A673 (cell line): ENCODE data around the gene SLC66A2. TPM values are rescaled to one million over a fixed set of nuclear protein-coding genes. Genes with fewer than 3 reads are reported as not detected.
A peak's percentile ranks its signal among the peaks of the same experiment; 100 is the strongest.
"Not testable (repeated sequence)": the region's sequence is repeated elsewhere in the genome, so short reads cannot be mapped to it uniquely, and the experiment has no call there.

Experiments used
- Bru-seq: library from RNA; stranded (reverse); fragments of 400-500 nt; gene quantifications from one replicate; lab custom pipeline; 2021; lab: Mats Ljungman, UMichigan
- BruChase-seq, 2 experiments: library from RNA; stranded (reverse); fragments of 400-500 nt; gene quantifications; one replicate each; lab custom pipeline; 2021; lab: Mats Ljungman, UMichigan
- BruUV-seq: library from RNA; stranded (reverse); fragments of 400-500 nt; replicated peaks from 2 replicates; lab custom pipeline; 2021; lab: Mats Ljungman, UMichigan
- CTCF ChIA-PET: fragments of 300-600 bp; sonication (Branson Sonifier 250); formaldehyde crosslinking; loops from one replicate; lab custom pipeline; 2022; ENCODE audit warnings: antibody characterized with exemption; lab: Charles Lee
- POLR2A ChIA-PET: fragments of 300-600 bp; sonication (Branson Sonifier 250); formaldehyde crosslinking; loops from one replicate; lab custom pipeline; 2022; ENCODE audit warnings: antibody characterized with exemption; ENCODE audit not compliant: low non-redundant PET; lab: Charles Lee
- DNase-seq: peaks from one replicate; pipeline ENCODE4 v3.0.0-alpha.2; 2015; ENCODE audit warnings: low spot score
- H3K27ac ChIP-seq: fragments of 200-600 bp; sonication (generic); 2 replicates; pipeline ENCODE4 v1.5.1; 2016; ENCODE audit warnings: mixed run types, low read depth, mild to moderate bottlenecking, mixed read lengths, antibody characterized with exemption, low read length; ENCODE audit not compliant: poor library complexity, severe bottlenecking
- H3K27me3 ChIP-seq: fragments of 200-600 bp; sonication (generic); replicated peaks from 2 replicates; pipeline ENCODE4 v1.6.1; 2017; ENCODE audit warnings: mixed run types, low read depth, mild to moderate bottlenecking, mixed read lengths, antibody characterized with exemption, low read length; ENCODE audit not compliant: insufficient read depth, poor library complexity
- H3K36me3 ChIP-seq: fragments of 200-600 bp; sonication (generic); 2 replicates; pipeline ENCODE4 v1.6.1; 2016; ENCODE audit warnings: mixed run types, mild to moderate bottlenecking, mixed read lengths, antibody characterized with exemption, low read length; ENCODE audit not compliant: insufficient read depth, poor library complexity, severe bottlenecking
- H3K4me1 ChIP-seq: fragments of 200-600 bp; sonication (generic); 2 replicates; pipeline ENCODE4 v1.6.1; 2017; ENCODE audit warnings: mixed run types, mild to moderate bottlenecking, mixed read lengths, antibody characterized with exemption, low read length; ENCODE audit not compliant: insufficient read depth, poor library complexity, severe bottlenecking
- H3K4me3 ChIP-seq: fragments of 200-600 bp; sonication (generic); 2 replicates; pipeline ENCODE4 v1.5.1; 2016; ENCODE audit warnings: low read depth, mixed run types, mild to moderate bottlenecking, mixed read lengths, low read length; ENCODE audit not compliant: poor library complexity, severe bottlenecking
- H3K9me3 ChIP-seq: fragments of 200-600 bp; sonication (generic); 2 replicates; pipeline ENCODE4 v1.6.1; 2016; ENCODE audit warnings: mixed run types, low read depth, mild to moderate bottlenecking, mixed read lengths, antibody characterized with exemption, low read length; ENCODE audit not compliant: poor library complexity, severe bottlenecking
- CTCF ChIP-seq: fragments of 300-800, 200-600 bp; sonication (generic); conservative IDR thresholded peaks from 2 replicates; pipeline ENCODE4 v1.5.1; 2017; ENCODE audit warnings: low read depth, mild to moderate bottlenecking, antibody characterized with exemption, low read length, moderate library complexity, mixed read lengths
- EZH2 ChIP-seq: fragments of 200-600 bp; sonication (generic); IDR thresholded peaks from 2 replicates; pipeline ENCODE4 v1.6.1; 2017; ENCODE audit warnings: borderline replicate concordance, low read depth, mild to moderate bottlenecking, mixed read lengths, antibody characterized with exemption, low read length; ENCODE audit not compliant: poor library complexity, severe bottlenecking
- intact Hi-C: fragments of 100-400 bp; cut with micrococcal nuclease; formaldehyde crosslinking; loops from one replicate; pipeline ENCODE4 v1.10.0; 2022; ENCODE audit not compliant: unreplicated experiment
- long read RNA-seq: library from polyadenylated mRNA; stranded (forward); transcript quantifications from one replicate; pipeline ENCODE4 v2.0.0, GENCODE V29; 2022
- total RNA-seq: library from RNA; stranded (reverse); gene quantifications from 2 replicates; pipeline ENCODE4 v1.2.3, GENCODE V29; 2021

The SLC66A2 gene
- 28.0 and 34.9 TPM in 2 replicates for total RNA-seq
- Bru-seq, nascent RNA: percentile 66 among the genes with signal in this experiment
- BruChase-seq, experiment 1, labeled RNA remaining after a 2-hour chase: percentile 71 among the genes with signal in this experiment
- percentile 71 among the genes with signal in this experiment for BruChase-seq, experiment 2, labeled RNA remaining after a 6-hour chase
- long read RNA-seq, transcript PQLC1-202 (5 exons, 2,475 nt): major isoform, 10 of 29 reads
- long read RNA-seq, transcript PQLC1-211 (4 exons, 1,247 nt): minor isoform, 7 of 29 reads
- long read RNA-seq, partial matches to known transcripts: 2 of 29 reads
- long read RNA-seq, other reads (novel, unspliced or antisense): 7 of 29 reads

DNA sequence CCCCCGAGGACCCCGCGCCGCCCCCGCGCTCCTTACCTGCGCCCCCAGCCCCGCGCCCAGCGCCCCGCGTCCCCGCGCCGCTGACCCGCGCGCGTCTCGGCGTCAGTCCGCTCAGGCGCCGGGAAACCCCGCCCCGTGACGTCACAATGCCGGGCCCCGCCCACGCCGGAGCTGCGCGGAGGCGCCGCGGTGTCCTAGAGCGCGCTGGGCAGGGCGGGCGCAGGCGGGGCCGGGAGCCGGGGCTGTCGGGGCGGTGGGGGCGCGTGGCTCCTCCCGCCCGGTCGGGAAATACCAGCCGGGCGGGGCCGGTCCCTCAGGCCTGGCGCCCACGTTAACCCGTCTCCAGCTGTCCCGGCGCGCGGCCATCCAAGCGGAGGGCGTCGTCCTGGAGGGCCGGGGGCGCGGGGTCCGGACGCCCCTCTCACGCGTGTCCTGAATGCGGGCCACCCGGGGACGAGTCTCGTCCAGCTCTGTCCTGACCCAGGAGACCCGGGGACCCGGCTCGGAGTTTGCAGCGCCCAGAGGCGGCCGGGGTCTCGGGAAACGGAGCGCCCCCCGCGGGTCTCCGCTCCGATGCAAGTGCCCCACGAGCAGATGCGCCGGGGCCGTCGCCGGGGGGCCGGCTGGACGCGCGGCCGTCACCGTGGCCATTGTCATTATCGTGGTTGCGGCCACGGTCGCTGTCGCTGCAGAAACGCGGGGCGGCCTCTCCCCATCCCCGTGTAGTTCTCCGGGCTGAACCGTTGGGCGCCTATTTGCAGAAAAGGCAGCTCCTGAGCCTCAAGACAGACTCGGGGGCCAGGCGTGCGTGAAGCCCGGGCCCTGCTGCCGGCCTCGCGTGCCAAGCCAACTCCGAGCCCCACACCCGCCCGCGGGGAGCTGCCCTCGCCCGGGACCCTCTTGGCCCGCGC, at the start of gene SLC66A2:
Gene SLC66A2 (minus strand): TSS at position 109 of the 911 bp plus-strand sequence. CDS start 727 bp downstream, outside the sequence.
- CTCF ChIA-PET: interaction anchor here (0.6 kb wide), 1 partner anchor 160 kb away, joined by 3 read pairs; no protein-coding TSS in a partner anchor
- peak within 1 kb of the TSS; percentile 93 for H3K4me3 ChIP-seq

DNA sequence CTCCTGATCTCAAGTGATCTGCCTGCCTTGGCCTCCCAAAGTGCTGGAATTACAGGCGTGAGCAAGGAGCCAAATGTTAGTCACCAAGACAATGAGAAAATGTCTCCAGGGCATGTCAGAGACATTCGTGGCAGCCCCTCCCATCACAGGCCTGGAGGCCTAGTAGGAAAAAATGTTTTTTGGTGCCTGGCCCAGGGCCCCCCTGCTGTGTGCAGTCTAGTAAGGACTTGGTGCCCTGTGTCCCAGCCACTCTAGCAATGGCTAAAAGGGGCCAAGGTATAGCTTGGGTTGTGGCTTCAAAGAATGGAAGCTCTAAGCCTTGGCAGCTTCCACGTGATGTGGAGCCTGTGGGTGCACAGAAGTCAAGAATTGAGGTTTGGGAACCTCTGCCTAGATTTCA, 49.4 kb upstream of the SLC66A2 start:
- Histone ChIP-seq H3K4me3 (no peak overlapping the region), H3K36me3 (no peaks in the 10 kb centered on the region), H3K9me3 (no peaks in the 10 kb centered on the region), H3K27ac (no peak overlapping the region), H3K4me1 (no peaks in the 10 kb centered on the region), H3K27me3 (no peaks in the 10 kb centered on the region)
- ChIA-PET POLR2A (no interaction called here), CTCF (no interaction called here)
- intact Hi-C loops: no loop called here
- BruUV-seq: no TSS peak
- TF ChIP-seq CTCF (no peak), EZH2 (no peak)
- DNase-seq: no peak

More for the DNA sequence above, at the start of gene SLC66A2:
- TF ChIP-seq CTCF (no peak), EZH2 (no peak)
- Histone ChIP-seq H3K27ac (peak within 1 kb of the TSS; percentile 80), H3K9me3 (no peaks in the 10 kb centered on the region), H3K36me3 (peaks cover 6% of the 10 kb centered on the region), H3K4me1 (peaks cover 10% of the 10 kb centered on the region), H3K27me3 (no peaks in the 10 kb centered on the region)
- peak; percentile 88 for DNase-seq
- POLR2A ChIA-PET: no interaction called here
- intact Hi-C loops: loop anchor here (5.0 to 10.0 kb wide), 2 partner anchors 81 to 157 kb away; partner anchors contain the start of genes KCNG2 and RBFA
- no TSS peak for BruUV-seq

- CTCF ChIA-PET, H3K9me3 ChIP-seq, H3K27ac ChIP-seq, H3K4me3 ChIP-seq, BruUV-seq, DNase-seq, H3K4me1 ChIP-seq, intact Hi-C loops, H3K36me3 ChIP-seq, H3K27me3 ChIP-seq, POLR2A ChIA-PET: not testable (repeated sequence)
Observed at GRCh38 chr18:79999701-80000100, 48.2 kb upstream of the SLC66A2 start.
